CD1c-positive myeloid dendritic cell (primary cell): ENCODE measurements around the gene DAGLB.
"Not testable (repeated sequence)": the region's sequence is repeated elsewhere in the genome, so short reads cannot be mapped to it uniquely, and the experiment has no call there.

Source experiments
- DNase-seq: peaks from one replicate; pipeline ENCODE4 v3.0.0-alpha.2; 2016; ENCODE audit errors: extremely low spot score

The DAGLB gene

DNA sequence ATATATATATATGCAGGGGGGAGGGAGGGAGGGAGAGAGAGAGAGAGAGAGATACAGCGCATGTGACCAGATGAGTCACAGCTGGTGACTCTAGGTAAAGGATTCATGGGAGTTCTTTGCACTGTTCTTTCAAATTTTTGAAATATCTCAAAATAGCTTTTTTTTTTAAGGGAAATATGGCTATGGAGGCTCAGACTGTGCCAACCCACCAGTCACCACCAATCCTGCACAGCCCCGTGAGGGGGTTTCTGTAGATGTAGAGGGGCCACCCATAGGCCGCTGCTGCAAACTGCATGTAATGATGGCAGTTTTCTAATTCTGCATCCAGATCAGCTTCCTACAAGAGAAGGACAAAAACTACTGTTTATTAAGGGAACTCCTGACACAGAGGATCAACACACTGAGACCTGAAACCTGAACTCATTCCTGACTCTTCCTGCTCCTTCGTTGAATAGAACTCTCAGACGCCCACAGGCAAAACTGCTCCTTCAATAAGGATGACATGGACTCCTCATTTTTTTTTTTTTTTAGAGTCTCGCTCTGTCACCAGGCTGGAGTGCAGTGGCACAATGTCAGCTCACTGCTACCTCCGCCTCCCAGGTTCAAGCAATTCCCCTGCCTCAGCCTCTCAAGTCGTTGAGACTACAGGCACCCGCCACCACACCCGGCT, 17.3 kb downstream of the DAGLB start:
- DNase-seq: peak; percentile 21

DNA sequence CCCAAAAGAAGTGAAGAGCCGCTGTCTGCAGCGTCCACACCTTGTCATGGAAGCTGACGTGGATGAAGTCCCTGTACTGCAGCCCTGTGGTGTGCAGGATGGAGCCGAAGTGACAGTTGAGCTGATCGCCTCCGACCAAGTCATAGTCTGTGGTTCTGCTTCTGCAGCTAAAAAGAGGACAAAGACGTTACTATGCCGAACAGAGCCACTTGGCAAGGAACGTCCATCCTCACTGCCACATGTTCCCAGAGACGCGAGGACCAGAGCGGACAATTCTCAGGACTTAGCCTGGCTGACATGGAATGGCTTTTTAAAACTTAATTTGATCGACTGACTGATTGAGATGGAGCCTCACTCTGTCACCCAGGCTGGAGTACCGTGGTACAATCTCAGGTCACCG, 21.8 kb downstream of the DAGLB start:
- DNase-seq: no peak

DNA sequence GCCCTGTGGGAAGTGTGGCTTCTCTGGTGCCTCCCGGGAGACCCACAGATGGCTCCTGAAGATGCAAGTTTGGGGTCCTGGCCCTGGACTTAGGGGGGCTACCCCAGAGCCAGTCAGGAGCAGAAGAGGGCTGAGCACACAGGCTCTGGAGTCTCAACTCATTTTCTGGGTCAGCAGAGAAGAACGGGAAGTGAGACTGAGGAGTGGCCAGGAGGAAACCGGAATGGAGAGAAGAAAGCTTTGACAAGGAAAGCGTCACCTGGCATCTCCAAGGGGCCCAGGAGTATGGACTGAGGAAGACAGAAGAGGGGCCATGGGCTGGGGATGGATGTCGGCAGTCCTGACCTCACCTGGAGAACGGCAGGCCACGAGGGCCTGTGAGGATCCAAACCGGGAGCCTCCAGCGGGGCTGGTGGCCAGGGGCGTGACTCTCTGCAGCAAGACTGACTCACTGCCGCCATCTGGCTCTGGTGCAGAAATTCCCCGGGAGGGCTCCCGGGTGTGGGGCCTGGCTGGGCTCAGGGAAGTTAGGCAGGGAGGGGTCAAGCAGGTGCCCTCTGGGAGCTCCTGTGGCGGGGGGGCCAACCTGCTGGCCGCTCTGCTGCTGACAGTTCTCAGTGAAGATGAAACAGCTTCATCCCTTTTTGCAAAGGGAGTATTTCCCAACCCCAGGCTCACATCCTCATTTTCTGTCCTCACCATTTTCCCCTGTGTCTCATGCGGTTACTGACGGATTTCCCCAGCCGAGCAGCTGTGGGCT, 23.6 kb downstream of the DAGLB start:
- DNase-seq: peak; percentile 92

DNA sequence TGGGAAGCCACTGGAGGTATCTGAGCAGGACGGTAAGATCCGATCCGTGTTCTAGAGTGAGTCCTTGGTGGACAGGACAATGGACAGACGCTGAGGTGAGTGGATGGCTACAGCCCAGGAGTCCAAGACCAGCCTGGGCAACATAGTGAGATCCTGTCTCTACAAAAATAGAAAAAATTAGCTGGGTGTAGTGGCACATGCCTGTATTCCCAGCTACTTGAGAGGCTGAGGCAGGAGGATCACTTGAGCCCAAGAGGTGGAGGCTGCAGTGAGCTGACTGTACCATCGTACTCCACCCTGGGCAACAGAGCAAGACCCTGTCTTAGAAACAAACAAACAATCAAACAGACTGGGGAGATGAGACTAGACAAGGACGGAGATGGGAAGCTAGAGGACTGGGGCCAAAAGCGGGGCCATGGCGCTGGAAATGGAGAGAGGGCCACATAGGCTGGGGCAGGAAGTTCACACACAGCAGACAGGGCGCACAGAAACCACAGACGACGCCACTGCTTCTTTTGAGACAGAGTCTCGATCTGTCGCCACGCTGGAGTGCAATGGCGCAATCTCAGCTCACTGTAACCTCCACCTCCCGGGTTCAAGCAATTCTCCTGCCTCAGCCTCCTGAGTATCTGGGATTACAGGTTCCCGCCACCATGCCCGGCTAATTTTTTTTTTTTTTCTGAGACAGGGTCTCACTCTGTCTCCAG, 24.7 kb downstream of the DAGLB start:
- DNase-seq: peak; percentile 68

DNA sequence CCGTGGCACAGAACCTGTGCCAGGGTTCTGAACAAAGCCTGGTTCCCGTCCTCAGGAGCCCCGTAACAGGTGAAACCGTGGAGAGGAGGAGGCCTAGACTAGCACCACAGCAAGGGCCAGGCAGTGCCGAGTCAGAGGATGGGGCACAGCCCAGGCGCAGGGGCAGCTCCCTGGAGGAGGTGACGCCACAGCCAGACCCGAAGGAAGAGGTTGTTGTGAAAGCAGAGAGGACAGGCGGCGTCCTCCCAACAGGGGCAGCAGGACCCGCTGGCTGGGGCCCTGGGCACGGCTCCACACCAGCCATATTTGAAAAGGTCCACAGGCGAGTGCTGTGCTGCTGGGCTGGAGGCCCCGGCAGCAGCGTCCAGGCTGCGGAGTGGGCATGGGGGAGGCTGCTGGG, 25.7 kb downstream of the DAGLB start:
- no peak for DNase-seq

DNA sequence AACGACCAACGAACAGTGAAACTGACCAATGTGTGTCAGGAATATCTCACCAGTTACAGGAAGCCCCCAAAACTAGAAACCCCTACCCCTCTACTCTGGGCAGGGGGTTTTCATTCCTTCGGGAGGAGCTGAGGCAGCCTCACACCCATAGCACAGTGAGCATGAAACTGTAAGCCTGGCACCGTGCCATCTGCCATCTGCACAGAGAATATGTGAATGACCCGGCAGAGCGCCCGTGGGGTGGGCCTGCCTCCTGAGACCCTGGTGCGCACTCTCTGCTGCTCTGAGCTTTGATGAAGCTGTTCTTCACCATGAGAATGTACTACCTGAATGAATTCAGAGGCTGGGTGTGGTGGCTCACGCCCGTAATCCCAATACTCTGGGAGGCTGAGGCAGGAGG, 27.1 kb downstream of the DAGLB start:
- DNase-seq: no peak

DNA sequence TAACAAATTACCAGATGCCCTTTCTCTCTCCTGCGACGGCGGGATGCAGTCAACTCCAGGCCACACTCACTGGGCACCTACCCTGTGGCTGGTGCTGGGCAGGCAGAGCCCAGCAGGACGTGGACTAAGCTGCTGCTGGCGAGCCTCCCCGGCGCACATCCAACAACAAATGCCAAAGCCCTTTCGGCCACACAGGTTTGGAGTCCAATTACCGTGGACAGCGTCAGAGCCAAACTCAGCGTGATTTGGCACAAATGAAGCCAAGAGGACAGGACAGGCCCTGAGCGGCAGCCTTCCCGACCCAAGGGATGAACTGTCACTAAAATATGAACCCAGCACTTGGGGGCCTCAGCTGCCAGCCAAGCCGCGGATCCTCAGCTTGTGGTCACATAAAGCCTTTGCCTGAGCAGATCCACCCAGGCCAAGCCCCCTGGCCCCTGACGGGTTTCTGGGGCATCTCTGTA, 28.4 kb downstream of the DAGLB start:
- no peak for DNase-seq

DNA sequence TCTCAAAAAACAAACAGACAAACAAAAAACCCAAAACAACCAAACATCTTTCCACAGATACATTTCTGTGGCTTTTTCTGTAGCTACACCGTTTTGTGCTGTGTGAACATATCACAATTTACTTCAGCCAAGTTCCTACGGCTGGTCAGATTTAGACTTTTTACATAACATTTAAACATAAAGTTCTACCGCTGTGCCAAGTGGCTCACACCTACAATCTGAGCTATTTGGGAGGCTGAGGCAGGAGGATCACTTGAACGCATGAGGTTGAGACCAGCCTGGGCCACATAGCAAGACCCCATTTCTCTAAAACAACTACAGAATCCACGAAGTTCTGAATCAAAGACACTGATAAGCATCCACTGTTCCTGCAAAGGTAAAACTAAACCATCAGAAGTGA, 30.3 kb downstream of the DAGLB start:
- no peak for DNase-seq

DNA sequence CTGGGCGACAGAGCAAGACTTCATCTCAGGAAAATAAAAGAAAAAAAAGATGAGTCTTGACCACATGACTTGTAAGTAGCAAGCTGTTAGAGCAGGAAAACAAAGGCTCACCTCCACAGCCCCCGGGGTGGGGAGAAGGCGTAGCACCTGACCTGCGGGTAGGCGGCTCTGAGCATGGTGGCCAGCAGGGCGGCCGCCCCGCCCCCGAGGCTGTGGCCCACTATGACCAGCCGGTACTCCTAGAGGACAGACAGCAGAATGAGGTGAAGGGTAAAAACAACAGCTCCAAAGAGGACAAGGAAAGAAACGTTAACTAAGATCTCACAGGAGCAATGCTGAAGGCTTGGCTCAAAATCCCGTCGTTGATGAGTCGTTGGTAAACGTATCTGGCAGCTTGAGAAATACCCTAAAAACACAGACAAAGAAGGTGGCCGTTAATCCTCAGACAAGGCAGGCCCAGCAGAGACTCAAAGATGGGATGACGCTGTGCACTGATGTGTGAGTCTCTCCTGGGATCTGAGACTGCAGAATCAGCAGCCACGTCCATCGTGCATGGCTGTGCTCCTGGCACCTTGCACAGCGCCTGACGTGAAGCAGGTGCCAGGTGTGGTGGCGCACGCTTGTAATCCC, 31.1 kb downstream of the DAGLB start:
- DNase-seq: no peak

DNA sequence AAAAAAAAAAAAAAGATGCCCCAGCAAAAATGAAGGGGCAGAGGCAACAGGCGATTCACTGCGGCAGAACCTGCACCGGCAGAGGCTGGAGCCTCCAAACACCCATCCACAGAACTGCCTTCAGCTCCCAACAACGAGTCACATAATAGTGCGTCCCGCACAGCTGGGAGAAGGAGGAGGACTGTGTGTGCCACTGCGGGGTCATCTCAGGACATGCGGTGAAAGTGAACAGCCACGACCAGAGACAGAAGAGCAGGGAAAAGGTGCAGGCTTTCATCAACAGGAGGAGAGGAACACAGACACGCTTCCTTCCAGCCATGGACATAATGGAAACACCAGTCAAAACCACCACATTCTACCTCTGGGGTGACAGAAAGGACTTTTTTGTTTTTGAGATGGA, 34.1 kb downstream of the DAGLB start:
- no peak for DNase-seq

DNA sequence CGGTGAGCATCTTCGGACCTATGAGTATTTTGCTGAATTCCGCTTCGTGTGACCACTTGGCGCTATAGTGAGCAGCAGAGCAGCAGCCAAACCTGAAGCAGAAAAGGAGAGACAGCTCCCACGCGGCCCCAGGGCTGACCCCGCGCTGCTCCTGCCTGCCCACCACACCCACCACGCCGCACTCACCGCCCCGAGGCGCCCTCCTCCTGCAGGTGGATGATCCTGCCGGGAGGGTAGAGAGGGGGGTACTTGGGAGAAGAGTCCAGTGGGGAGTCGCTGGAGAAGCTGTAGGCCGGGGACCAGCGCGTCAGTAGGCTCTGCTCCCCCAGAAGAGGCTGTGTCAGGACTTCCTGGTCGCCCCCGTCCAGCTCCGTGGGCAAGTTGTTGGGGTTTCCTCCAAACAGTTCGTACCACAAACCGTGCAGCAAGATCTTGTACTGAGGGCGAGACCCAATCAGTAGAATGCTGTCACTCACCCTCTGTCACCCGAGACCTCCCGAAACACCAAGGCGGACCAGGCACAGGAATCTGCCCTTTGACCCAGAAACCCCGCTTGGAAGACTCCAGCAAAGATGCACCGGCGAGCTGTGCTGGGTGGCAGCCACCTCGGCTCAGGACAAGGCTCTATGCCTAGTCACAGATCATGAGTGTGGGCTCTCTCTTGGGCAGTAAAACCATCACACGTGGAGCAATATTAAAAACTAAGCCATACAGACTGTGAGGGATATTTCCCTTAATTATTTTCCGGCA, 37.6 kb downstream of the DAGLB start:
- no peak for DNase-seq

DNA sequence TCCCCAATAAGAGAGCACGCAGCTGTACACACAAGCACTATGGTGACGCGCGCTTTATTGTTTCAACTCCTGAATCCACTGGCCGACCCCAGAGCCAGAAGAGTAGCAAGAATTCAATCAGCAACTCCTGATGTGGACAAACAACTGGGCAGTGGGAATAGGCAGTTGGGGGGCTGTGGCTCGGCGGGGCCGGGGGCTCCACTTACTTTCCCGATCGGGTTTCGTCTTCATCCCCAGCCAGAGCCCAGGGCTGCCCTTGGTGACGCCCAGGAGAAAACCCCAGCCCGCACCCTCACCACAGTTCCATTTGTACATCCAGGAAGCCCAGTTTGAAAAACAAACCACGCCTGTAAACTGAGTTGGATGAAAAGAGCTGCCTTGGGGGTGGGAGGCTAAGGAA, 38.7 kb downstream of the DAGLB start:
- no peak for DNase-seq

DNA sequence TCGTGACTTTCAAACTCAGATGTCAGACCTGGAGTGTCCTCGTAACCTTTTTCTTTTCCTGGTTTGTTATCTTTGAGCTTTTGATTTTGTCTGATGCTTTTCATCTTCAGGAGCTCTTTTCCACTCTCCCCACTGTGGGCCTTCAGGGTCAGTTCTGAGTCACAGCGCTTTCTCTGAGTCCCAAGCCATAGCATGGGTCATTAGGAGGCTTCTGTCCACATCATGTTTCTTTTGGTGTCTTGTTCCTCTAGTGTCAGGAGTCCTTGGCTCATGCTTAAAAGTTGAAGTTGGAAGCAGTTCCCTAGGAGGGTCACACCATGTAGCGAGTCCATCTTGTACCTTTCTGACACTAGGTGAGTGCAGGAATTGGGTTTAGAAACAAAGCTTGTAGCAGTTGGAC, 40.3 kb downstream of the DAGLB start:
- no peak for DNase-seq

DNA sequence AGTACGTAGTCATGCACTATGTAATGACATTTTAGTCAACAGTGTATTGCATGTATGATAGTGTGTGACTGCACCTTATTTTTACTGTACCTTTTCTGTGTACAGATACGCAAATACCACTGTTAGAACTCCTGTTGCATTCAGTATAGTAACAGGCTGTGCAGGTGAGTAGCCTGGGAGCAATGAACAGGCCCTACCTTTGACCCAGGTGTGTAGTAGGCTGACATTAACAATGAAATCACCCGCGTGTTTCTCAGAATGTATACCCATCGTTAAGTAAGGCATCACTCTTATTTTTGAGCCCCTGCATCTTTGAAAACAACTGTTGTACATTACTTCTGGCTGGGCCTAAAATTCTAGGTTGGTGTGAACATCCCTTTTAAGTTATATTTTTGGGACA, 41.6 kb downstream of the DAGLB start:
- no peak for DNase-seq

DNA sequence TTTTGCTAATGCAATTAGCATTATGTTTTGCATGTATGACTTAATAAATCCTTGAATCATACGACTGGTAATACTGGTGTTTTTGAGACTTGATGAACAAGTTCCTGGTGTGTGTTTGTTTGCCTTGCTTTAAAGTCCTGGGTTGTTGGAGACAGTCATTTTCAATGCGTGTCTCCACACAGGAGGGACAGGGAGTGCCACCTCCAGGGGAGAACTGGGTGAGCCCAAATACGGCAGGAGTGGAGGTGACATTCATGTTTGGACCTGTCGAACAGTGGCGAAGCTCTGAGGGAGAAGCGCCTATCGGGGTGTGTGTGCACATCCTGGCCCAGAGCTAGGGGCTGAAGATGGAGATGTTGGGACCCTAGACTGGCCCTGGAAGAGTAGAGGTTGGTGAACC, 43.8 kb downstream of the DAGLB start:
- no peak for DNase-seq

DNA sequence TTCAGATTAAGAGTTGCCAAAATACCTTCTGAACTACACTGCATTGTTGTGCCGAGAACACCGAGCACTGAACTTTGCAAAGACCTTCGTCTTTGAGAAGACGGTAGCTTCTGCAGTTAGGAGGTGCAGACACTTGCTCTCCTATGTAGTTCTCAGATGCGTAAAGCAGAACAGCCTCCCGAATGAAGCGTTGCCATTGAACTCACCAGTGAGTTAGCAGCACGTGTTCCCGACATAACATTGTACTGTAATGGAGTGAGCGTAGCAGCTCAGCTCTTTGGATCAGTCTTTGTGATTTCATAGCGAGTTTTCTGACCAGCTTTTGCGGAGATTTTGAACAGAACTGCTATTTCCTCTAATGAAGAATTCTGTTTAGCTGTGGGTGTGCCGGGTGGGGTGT, 45.0 kb downstream of the DAGLB start:
- no peak for DNase-seq

DNA sequence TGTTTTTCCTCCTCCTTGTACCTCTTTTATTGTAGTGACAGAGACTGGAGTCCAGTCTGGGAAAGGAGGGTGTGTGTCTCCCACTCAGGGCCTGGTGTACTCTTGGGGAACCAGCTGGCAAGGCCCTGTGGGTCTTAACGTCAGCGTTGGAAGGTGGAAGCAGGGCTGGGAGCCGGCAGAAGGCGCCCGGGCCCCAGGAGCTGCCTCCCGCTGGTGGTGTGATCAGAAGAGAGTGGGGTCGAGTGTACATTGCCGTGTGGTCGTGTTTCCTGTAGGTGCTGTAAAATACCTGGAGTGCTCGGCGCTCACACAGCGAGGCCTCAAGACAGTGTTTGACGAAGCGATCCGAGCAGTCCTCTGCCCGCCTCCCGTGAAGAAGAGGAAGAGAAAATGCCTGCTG, 45.7 kb downstream of the DAGLB start:
- DNase-seq: no peak

DNA sequence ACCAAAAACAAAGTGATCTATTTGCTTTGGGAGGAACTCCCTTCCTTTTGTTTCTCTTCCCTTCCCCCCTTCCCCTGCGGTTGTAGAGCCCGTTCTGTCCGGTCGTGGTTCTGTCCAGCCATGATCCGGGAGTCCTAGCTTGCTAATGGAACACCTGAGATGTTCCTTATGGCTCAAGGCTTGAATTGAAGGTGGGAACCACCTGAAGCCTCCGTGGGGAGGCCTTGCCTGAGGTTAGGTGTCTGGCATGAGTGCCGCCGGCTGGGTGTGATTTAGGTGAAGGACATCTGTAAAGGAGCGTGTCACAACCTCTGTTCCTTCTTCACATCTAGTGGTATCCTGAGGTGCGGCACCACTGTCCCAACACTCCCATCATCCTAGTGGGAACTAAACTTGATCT, 46.2 kb downstream of the DAGLB start:
- no peak for DNase-seq

DNA sequence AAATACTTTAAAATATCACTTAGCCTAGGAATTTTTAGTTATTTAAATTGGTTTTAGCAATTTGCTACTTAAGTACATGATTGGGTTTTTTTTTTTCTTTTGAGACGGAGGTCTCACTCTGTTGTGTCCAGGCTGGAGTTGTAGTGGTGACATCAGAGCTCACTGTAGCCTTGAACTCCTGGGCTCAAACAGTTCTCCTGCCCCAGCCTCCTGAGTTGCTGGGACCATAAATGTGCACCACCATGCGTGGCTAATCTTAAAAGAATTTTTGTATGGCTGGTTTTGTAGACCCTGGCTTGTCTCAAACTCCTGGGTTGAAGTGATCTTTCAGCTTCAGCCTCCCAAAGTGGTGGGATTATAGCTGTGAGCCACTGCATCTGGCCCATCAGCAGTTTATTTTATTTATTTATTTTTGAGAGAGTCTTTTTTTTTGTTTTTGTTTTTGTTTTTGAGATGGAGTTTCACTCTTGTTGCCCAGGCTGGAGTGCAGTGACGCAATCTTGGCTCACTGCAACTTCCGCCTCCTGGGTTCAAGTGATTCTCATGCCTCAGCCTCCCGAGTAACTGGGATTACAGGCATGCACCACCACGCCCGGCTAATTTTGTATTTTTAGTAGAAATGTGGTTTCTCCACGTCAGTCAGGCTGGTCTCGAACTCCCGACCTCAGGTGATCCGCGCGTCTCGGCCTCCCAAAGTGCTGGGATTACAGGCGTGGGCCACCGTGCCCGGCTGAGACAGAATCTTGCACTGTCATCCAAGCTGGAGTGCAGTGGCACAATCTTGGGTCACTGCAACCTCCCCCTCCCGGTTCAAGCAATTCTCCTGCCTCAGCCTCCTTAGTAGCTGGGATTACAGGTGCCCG, 47.3 kb downstream of the DAGLB start:
- DNase-seq: not testable (repeated sequence)

DNA sequence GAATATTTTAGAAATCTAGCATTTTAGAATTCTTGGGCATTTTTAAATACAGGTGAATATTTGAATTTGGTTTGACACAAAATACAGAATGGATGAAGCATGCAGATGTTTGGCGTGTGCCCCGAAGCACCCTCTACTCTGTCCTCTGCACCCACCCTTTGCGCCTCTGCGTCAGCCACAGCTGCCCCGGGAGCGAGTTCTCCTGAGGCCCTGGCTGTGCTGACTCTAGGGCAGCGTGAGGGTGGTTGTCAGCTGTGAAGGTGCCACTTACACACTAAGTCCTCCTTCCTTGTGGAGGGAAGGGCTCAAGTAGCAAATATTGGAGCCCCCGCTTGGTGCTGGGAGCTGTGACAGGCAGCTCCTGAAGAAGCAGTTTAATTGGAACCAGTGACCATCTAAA, 48.4 kb downstream of the DAGLB start:
- no peak for DNase-seq

DNA sequence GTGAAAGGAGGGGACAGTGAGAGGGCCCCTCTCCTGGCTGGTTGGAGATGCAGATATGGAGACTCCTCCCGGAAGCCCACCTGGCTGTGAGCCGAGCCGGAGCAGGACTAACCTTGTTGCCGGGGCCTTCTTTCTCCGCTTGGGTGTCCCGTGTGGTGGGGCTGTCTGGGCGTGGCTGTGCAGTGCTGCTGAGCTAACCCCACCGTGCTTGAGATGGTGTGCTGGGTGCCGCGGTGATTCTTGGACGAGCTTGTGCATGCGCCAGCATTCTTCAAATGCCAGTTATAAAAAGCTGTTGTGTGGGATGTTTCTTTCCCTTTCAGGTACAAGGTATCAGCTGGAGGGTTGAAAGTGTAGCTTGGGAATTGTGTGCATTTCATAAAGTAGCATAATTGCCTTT, 48.8 kb downstream of the DAGLB start:
- DNase-seq: no peak
